Naive thymus-derived CD8-positive, alpha-beta T cell (primary cell): ENCODE results near the gene ZRANB1. TPM values are rescaled to one million over a fixed set of nuclear protein-coding genes. Genes with fewer than 3 reads are reported as not detected.

Experiments
- ATAC-seq, 2 donors: fragments of 150-1000 bp; cut with Tn5 transposase in 1 of 2; sonication (Bioruptor Pico), chemical (Tn5 transposase) in 1 of 2; 1 replicate in 1 of 2; 2 replicates in 1 of 2; pipeline ENCODE4 v1.10.0; 2021; ENCODE audit warnings: mild to moderate bottlenecking in 2 of 2, moderate library complexity in 2 of 2
- POLR2A ChIA-PET: fragments of 350-600 bp; sonication (Branson Sonifier 250); formaldehyde crosslinking; loops from one replicate; lab custom pipeline; 2021; ENCODE audit warnings: antibody characterized with exemption; lab: Charles Lee
- DNase-seq, 10 donors: peaks; one replicate each; pipeline versions ENCODE4 v3.0.0 to v3.0.0-alpha.2; 2020 to 2022
- H3K27ac Mint-ChIP-seq, 10 donors: one replicate each; pipeline ENCODE4 v1.8.0; 2020 to 2022; ENCODE audit warnings: mild to moderate bottlenecking in 10 of 10, mixed read lengths in 10 of 10, moderate library complexity in 4 of 10, inconsistent platforms in 1 of 10
- H3K27me3 Mint-ChIP-seq, 5 donors: one replicate each; pipeline ENCODE4 v1.8.0; 2021 to 2022; ENCODE audit warnings: mixed read lengths in 5 of 5
- H3K36me3 Mint-ChIP-seq, 3 donors: one replicate each; pipeline ENCODE4 v1.8.0; 2020 to 2022; ENCODE audit warnings: mixed read lengths in 3 of 3, mild to moderate bottlenecking in 2 of 3, inconsistent platforms in 1 of 3
- H3K4me1 Mint-ChIP-seq, 4 donors: one replicate each; pipeline ENCODE4 v1.8.0; 2021 to 2022; ENCODE audit warnings: mixed read lengths in 4 of 4
- H3K4me3 Mint-ChIP-seq, 10 donors: one replicate each; pipeline ENCODE4 v1.8.0; 2020 to 2022; ENCODE audit warnings: mild to moderate bottlenecking in 10 of 10, mixed read lengths in 10 of 10, moderate library complexity in 6 of 10, inconsistent platforms in 1 of 10
- H3K9me3 Mint-ChIP-seq, 9 donors: one replicate each; pipeline ENCODE4 v1.8.0; 2020 to 2022; ENCODE audit warnings: mixed read lengths in 9 of 9, mild to moderate bottlenecking in 3 of 9, inconsistent platforms in 1 of 9, moderate library complexity in 1 of 9
- polyA plus RNA-seq, 3 donors: library from polyadenylated mRNA; unstranded; fragments of 300-500 nt; fragmentation: Illumina TruSeq; gene quantifications; one replicate each; pipeline ENCODE4 v1.2.3, GENCODE V29; 2021
- total RNA-seq, 8 experiments: library from RNA in 2 of 8; stranded (reverse) in 2 of 8; gene quantifications; one replicate each; pipeline ENCODE4 v1.2.3 and lab custom pipeline; 2021 to 2026

The ZRANB1 gene
- total and polyA plus RNA-seq, 5 experiments from 2014 or later: 7.0 to 25.0 (median 11.7) TPM

- POLR2A ChIA-PET: no interaction called here
- H3K4me1 Mint-ChIP-seq: peaks cover 31 to 62% (median 53%) of the 10 kb centered on the region in 4 donors
Measured at GRCh38 chr10:124955243-124955642, 13.3 kb downstream of the ZRANB1 start.

GRCh38 chr10:124955868-124956267 lies 13.9 kb downstream of the ZRANB1 start:
- Mint-ChIP-seq H3K27ac (peak overlapping the region in 2 of 10 donors; percentile 12 to 20), H3K4me1 (peaks cover 31 to 65% (median 55%) of the 10 kb centered on the region in 4 donors), H3K4me3 (peak overlapping the region in 1 of 10 donors; percentile 6)

More at GRCh38 chr10:124955243-124955642, 13.3 kb downstream of the ZRANB1 start:
- Mint-ChIP-seq H3K27ac (no peak overlapping the region), H3K36me3 (peaks cover 0 to 38% (median 0%) of the 10 kb centered on the region in 3 donors), H3K27me3 (no peaks in the 10 kb centered on the region), H3K4me3 (peak overlapping the region in 1 of 10 donors; percentile 6), H3K9me3 (no peaks in the 10 kb centered on the region)
- DNase-seq (no peak), ATAC-seq (no peak)

GRCh38 chr10:124956764-124957163 lies 14.8 kb downstream of the ZRANB1 start:
- Mint-ChIP-seq H3K27ac (peak overlapping the region in 3 of 10 donors; percentile 3 to 48 (median 13)), H3K4me1 (peaks cover 34 to 72% (median 63%) of the 10 kb centered on the region in 4 donors), H3K9me3 (no peaks in the 10 kb centered on the region), H3K36me3 (peaks cover 0 to 31% (median 0%) of the 10 kb centered on the region in 3 donors), H3K4me3 (peak overlapping the region in 1 of 10 donors; percentile 34), H3K27me3 (no peaks in the 10 kb centered on the region)
- POLR2A ChIA-PET: no interaction called here
- DNase-seq (no peak), ATAC-seq (no peak)

More at GRCh38 chr10:124955868-124956267, 13.9 kb downstream of the ZRANB1 start:
- POLR2A ChIA-PET: no interaction called here
- H3K27me3 Mint-ChIP-seq: no peaks in the 10 kb centered on the region
- ATAC-seq: no peak
- no peaks in the 10 kb centered on the region for H3K9me3 Mint-ChIP-seq
- peaks cover 0 to 34% (median 0%) of the 10 kb centered on the region in 3 donors for H3K36me3 Mint-ChIP-seq
- no peak for DNase-seq

- Mint-ChIP-seq H3K9me3 (no peaks in the 10 kb centered on the region), H3K4me3 (no peak overlapping the region), H3K4me1 (peaks cover 30 to 70% (median 62%) of the 10 kb centered on the region in 4 donors), H3K36me3 (peaks cover 0 to 27% (median 0%) of the 10 kb centered on the region in 3 donors), H3K27me3 (no peaks in the 10 kb centered on the region), H3K27ac (peak overlapping the region in 4 of 10 donors; percentile 16 to 71 (median 26))
- no peak for DNase-seq
- POLR2A ChIA-PET: no interaction called here
- ATAC-seq: no peak
Measured at GRCh38 chr10:124957404-124957947, 15.6 kb downstream of the ZRANB1 start.

- Mint-ChIP-seq H3K36me3 (peaks cover 0 to 30% (median 0%) of the 10 kb centered on the region in 3 donors), H3K27me3 (no peaks in the 10 kb centered on the region), H3K9me3 (no peaks in the 10 kb centered on the region), H3K4me3 (peak overlapping the region in 3 of 10 donors; percentile 23 to 37 (median 30)), H3K4me1 (peaks cover 27 to 63% (median 55%) of the 10 kb centered on the region in 4 donors), H3K27ac (peak overlapping the region in 6 of 10 donors; percentile 13 to 85 (median 34))
- POLR2A ChIA-PET: no interaction called here
- ATAC-seq (no peak), DNase-seq (no peak)
Measured at GRCh38 chr10:124959564-124959963, 17.6 kb downstream of the ZRANB1 start.

GRCh38 chr10:124961248-124961570 lies 19.3 kb downstream of the ZRANB1 start:
- DNase-seq (no peak), ATAC-seq (no peak)
- peaks cover 0 to 33% (median 0%) of the 10 kb centered on the region in 3 donors for H3K36me3 Mint-ChIP-seq
- H3K4me1 Mint-ChIP-seq: peaks cover 28 to 57% (median 50%) of the 10 kb centered on the region in 4 donors
- H3K4me3 Mint-ChIP-seq: peak overlapping the region in 1 of 10 donors; percentile 3
- H3K27ac Mint-ChIP-seq: peak overlapping the region in 4 of 10 donors; percentile 9 to 70 (median 48)
- POLR2A ChIA-PET: no interaction called here
- no peaks in the 10 kb centered on the region for H3K9me3 Mint-ChIP-seq
- H3K27me3 Mint-ChIP-seq: no peaks in the 10 kb centered on the region

GRCh38 chr10:124962421-124962820 lies 20.5 kb downstream of the ZRANB1 start:
- ATAC-seq: no peak
- Mint-ChIP-seq H3K9me3 (no peaks in the 10 kb centered on the region), H3K27me3 (no peaks in the 10 kb centered on the region), H3K4me3 (no peak overlapping the region), H3K36me3 (peaks cover 0 to 44% (median 5%) of the 10 kb centered on the region in 3 donors), H3K4me1 (peaks cover 28 to 52% (median 45%) of the 10 kb centered on the region in 4 donors), H3K27ac (no peak overlapping the region)
- no peak for DNase-seq
- POLR2A ChIA-PET: no interaction called here

- Mint-ChIP-seq H3K36me3 (peaks cover 0 to 56% (median 9%) of the 10 kb centered on the region in 3 donors), H3K9me3 (no peaks in the 10 kb centered on the region), H3K27me3 (no peaks in the 10 kb centered on the region), H3K27ac (no peak overlapping the region), H3K4me3 (no peak overlapping the region), H3K4me1 (peaks cover 26 to 49% (median 43%) of the 10 kb centered on the region in 4 donors)
- POLR2A ChIA-PET: no interaction called here
- DNase-seq (no peak), ATAC-seq (no peak)
Measured at GRCh38 chr10:124963866-124964720, 22.2 kb downstream of the ZRANB1 start.

- Mint-ChIP-seq H3K4me3 (no peak overlapping the region), H3K36me3 (peaks cover 0 to 73% (median 11%) of the 10 kb centered on the region in 3 donors), H3K9me3 (no peaks in the 10 kb centered on the region), H3K27me3 (no peaks in the 10 kb centered on the region), H3K27ac (no peak overlapping the region), H3K4me1 (peaks cover 28 to 50% (median 47%) of the 10 kb centered on the region in 4 donors)
- POLR2A ChIA-PET: interaction anchor here (0.6 kb wide), 1 partner anchor 165 kb away, joined by 3 read pairs; no protein-coding TSS in a partner anchor
- no peak for DNase-seq
- no peak for ATAC-seq
Measured at GRCh38 chr10:124966008-124966407, 24.1 kb downstream of the ZRANB1 start.

- H3K36me3 Mint-ChIP-seq: peaks cover 0 to 80% (median 11%) of the 10 kb centered on the region in 3 donors
- no peak overlapping the region for H3K4me3 Mint-ChIP-seq
- no peaks in the 10 kb centered on the region for H3K27me3 Mint-ChIP-seq
- H3K9me3 Mint-ChIP-seq: no peaks in the 10 kb centered on the region
- DNase-seq (no peak), ATAC-seq (no peak)
- H3K27ac Mint-ChIP-seq: peak overlapping the region in 4 of 10 donors; percentile 3 to 55 (median 8)
- H3K4me1 Mint-ChIP-seq: peaks cover 25 to 52% (median 46%) of the 10 kb centered on the region in 4 donors
- POLR2A ChIA-PET: no interaction called here
Measured at GRCh38 chr10:124967255-124967654, 25.3 kb downstream of the ZRANB1 start.

- Mint-ChIP-seq H3K36me3 (peaks cover 0 to 92% (median 22%) of the 10 kb centered on the region in 3 donors), H3K27ac (peak overlapping the region in 9 of 10 donors; percentile 16 to 90 (median 72)), H3K27me3 (no peaks in the 10 kb centered on the region), H3K4me1 (peaks cover 29 to 54% (median 48%) of the 10 kb centered on the region in 4 donors), H3K4me3 (peak overlapping the region in 3 of 10 donors; percentile 1 to 26 (median 9)), H3K9me3 (no peaks in the 10 kb centered on the region)
- ATAC-seq (no peak), DNase-seq (no peak)
- POLR2A ChIA-PET: no interaction called here
Measured at GRCh38 chr10:124971276-124971675, 29.4 kb downstream of the ZRANB1 start.

GRCh38 chr10:124972637-124973036 lies 30.7 kb downstream of the ZRANB1 start:
- POLR2A ChIA-PET: no interaction called here
- Mint-ChIP-seq H3K4me3 (no peak overlapping the region), H3K9me3 (no peaks in the 10 kb centered on the region), H3K27me3 (no peaks in the 10 kb centered on the region), H3K4me1 (peaks cover 25 to 54% (median 50%) of the 10 kb centered on the region in 4 donors), H3K27ac (peak overlapping the region in 2 of 10 donors; percentile 62 to 75), H3K36me3 (peaks cover 0 to 89% (median 15%) of the 10 kb centered on the region in 3 donors)
- DNase-seq (no peak), ATAC-seq (no peak)
